Chondrocyte (in vitro differentiated cells): ENCODE data around the gene MAP3K20. TPM values are rescaled to one million over a fixed set of nuclear protein-coding genes. Genes with fewer than 3 reads are reported as not detected.

ENCODE experiments used
- DNase-seq: peaks from one replicate; pipeline ENCODE4 v3.0.0; 2021; ENCODE audit warnings: mixed read lengths, low spot score
- H3K27ac Mint-ChIP-seq: one replicate; pipeline ENCODE4 v1.8.0; 2021; ENCODE audit warnings: mild to moderate bottlenecking, moderate library complexity, mixed read lengths; ENCODE audit not compliant: unreplicated experiment
- H3K27me3 Mint-ChIP-seq: 2 replicates; pipeline ENCODE4 v1.8.0; 2021; ENCODE audit warnings: low read depth, mixed read lengths
- H3K36me3 Mint-ChIP-seq: 2 replicates; pipeline ENCODE4 v1.8.0; 2021; ENCODE audit warnings: low read depth, mixed read lengths
- H3K4me1 Mint-ChIP-seq: 2 replicates; pipeline ENCODE4 v1.8.0; 2021; ENCODE audit warnings: low read depth, mild to moderate bottlenecking, mixed read lengths
- H3K4me3 Mint-ChIP-seq: one replicate; pipeline ENCODE4 v1.8.0; 2021; ENCODE audit warnings: mild to moderate bottlenecking, moderate library complexity, mixed read lengths; ENCODE audit not compliant: unreplicated experiment
- H3K9me3 Mint-ChIP-seq: 2 replicates; pipeline ENCODE4 v1.8.0; 2021; ENCODE audit warnings: low read depth, mixed read lengths
- CTCF ChIP-seq: fragments of 200-600 bp; sonication (generic); IDR thresholded peaks from 2 replicates; pipeline ENCODE4 v1.5.0; 2021; ENCODE audit warnings: antibody characterized with exemption, mild to moderate bottlenecking, moderate library complexity
- total RNA-seq: library from RNA; stranded (reverse); gene quantifications from 3 replicates; pipeline ENCODE4 v1.2.1, GENCODE V29; 2021

MAP3K20 gene
- total RNA-seq, 1 donor from 2014 or later: 68.5 TPM

GRCh38 chr2:173210270-173211196, 134.9 kb downstream of the MAP3K20 start:
- Mint-ChIP-seq H3K9me3 (no peaks in the 10 kb centered on the region), H3K4me1 (peaks cover 16% of the 10 kb centered on the region), H3K36me3 (peaks cover 13% of the 10 kb centered on the region), H3K27me3 (no peaks in the 10 kb centered on the region), H3K27ac (peak overlapping the region; percentile 87), H3K4me3 (no peak overlapping the region)
- DNase-seq: no peak
- peak; percentile 98 for TF ChIP-seq CTCF

DNA sequence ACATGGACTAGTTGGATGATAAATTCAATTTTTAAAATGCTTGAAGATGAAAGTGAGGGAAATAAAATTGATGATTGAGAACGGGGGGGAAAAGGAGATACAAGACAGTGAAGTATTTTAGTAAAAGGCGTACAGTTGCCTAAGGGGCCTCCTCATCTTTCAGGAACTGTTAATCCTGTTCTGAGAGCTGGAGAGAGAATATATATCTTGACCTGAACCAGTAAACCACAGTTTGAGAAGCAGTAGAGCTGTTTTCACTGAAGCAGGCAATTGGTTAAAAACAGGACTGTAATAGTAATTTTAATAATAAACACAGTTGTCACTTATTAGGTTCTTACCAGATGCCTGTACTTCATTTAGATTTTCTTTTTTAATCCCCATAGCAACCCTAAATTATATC, 137.5 kb downstream of the MAP3K20 start:
- no peak for TF ChIP-seq CTCF
- no peak for DNase-seq
- Mint-ChIP-seq H3K4me3 (no peak overlapping the region), H3K4me1 (peaks cover 32% of the 10 kb centered on the region), H3K36me3 (peaks cover 13% of the 10 kb centered on the region), H3K9me3 (no peaks in the 10 kb centered on the region), H3K27ac (no peak overlapping the region), H3K27me3 (no peaks in the 10 kb centered on the region)

GRCh38 chr2:173214213-173214612, 138.6 kb downstream of the MAP3K20 start:
- H3K4me1 Mint-ChIP-seq: peaks cover 41% of the 10 kb centered on the region
- H3K4me3 Mint-ChIP-seq: no peak overlapping the region
- TF ChIP-seq CTCF: no peak
- no peaks in the 10 kb centered on the region for H3K27me3 Mint-ChIP-seq
- DNase-seq: no peak
- H3K36me3 Mint-ChIP-seq: peaks cover 12% of the 10 kb centered on the region
- H3K9me3 Mint-ChIP-seq: no peaks in the 10 kb centered on the region
- H3K27ac Mint-ChIP-seq: no peak overlapping the region

- no peak for DNase-seq
- no peak for TF ChIP-seq CTCF
- peaks cover 34% of the 10 kb centered on the region for H3K4me1 Mint-ChIP-seq
- H3K27me3 Mint-ChIP-seq: no peaks in the 10 kb centered on the region
- peaks cover 7% of the 10 kb centered on the region for H3K36me3 Mint-ChIP-seq
- H3K9me3 Mint-ChIP-seq: no peaks in the 10 kb centered on the region
- no peak overlapping the region for H3K4me3 Mint-ChIP-seq
- no peak overlapping the region for H3K27ac Mint-ChIP-seq
Measured at GRCh38 chr2:173215316-173215715, 139.7 kb downstream of the MAP3K20 start.

DNA sequence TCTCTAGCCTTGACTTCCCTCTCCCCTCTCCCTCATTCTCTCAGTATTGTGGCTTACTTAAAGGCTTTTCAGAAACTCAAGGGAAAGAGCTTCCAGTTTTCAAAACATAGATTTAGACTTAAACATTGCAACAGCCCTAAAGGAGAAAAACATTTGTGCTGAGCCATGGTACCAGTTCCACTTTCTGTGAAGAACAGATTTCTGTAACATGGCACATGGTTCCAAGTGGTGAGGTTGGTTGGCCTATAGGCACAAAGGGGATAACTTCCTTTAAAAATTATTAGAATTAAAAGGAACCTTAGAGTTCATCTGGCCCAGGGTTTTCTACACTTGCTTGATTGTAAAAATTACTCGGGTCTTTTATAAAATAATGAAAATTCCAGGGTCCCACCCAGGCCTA, 140.4 kb downstream of the MAP3K20 start:
- no peak for DNase-seq
- peaks cover 27% of the 10 kb centered on the region for H3K4me1 Mint-ChIP-seq
- no peak for TF ChIP-seq CTCF
- no peaks in the 10 kb centered on the region for H3K27me3 Mint-ChIP-seq
- H3K27ac Mint-ChIP-seq: no peak overlapping the region
- H3K9me3 Mint-ChIP-seq: no peaks in the 10 kb centered on the region
- H3K36me3 Mint-ChIP-seq: peaks cover 8% of the 10 kb centered on the region
- no peak overlapping the region for H3K4me3 Mint-ChIP-seq
